Measurements from ENCODE around the gene CYSRT1.

The CYSRT1 gene

DNA sequence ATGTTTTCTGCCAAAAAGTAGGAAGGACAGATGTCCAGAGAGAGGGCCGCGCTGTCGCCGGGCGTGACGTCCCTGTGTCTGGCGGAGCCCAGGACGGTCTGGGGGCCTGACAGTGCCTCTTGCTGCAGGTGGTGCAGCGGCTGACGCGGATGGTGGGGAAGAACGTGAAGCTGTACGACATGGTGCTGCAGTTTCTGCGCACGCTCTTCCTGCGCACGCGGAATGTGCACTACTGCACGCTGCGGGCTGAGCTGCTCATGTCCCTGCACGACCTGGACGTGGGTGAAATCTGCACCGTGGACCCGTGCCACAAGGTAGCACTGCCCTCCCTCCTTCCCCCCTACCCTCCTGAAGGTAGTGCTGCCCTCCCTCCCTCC lies 37.9 kb downstream of the CYSRT1 start:
- Histone ChIP-seq H3K36me3 (ENCODE audit: control insufficient read depth in 2 of 2, insufficient read depth in 1 of 2, low read length in 2 of 2) (peaks cover 6 to 45% of the 10 kb centered on the region in 2 experiments; a peak in 2 of 3 replicates), H3K4me1 (ENCODE audit: control insufficient read depth, insufficient read depth, low read length) (no peaks in the 10 kb centered on the region), H3K4me3 (ENCODE audit: low read depth, low read length) (no peak overlapping the region), H3K9me3 (ENCODE audit: control insufficient read depth, insufficient read depth, low read depth, low read length) (no peaks in the 10 kb centered on the region), H3K27ac (ENCODE audit: extremely low read depth, low read depth, low read length) (no peak overlapping the region)
- ChIA-PET CTCF (interaction anchor here (0.7 to 6.1 kb wide), 4 partner anchors 10 to 388 kb away, joined by 3 to 37 read pairs (median 4); no protein-coding TSS in a partner anchor), POLR2A (interaction anchor here (1.0 to 10.1 kb wide), 3 partner anchors 21 to 40 kb away, joined by 3 to 103 read pairs (median 10); partner anchors contain the start of gene TUBB4B)
- TF ChIP-seq ZNF174 (tag by site-specific recombination; IDR thresholded peaks at IDR 0.05) (no peak), KLF1 (tag by site-specific recombination; IDR thresholded peaks at IDR 0.05) (no peak), SALL2 (tag by site-specific recombination; IDR thresholded peaks at IDR 0.05; ENCODE audit: borderline replicate concordance) (no peak), ZNF423 (tag by site-specific recombination; IDR thresholded peaks at IDR 0.05) (no peak), CTCF (tag by site-specific recombination; IDR thresholded peaks at IDR 0.05) (no peak), YY2 (tag by site-specific recombination; IDR thresholded peaks at IDR 0.05) (no peak), SP3 (tag by site-specific recombination; IDR thresholded peaks at IDR 0.05) (no peak)
- TF ChIP-seq, protein P1, sequence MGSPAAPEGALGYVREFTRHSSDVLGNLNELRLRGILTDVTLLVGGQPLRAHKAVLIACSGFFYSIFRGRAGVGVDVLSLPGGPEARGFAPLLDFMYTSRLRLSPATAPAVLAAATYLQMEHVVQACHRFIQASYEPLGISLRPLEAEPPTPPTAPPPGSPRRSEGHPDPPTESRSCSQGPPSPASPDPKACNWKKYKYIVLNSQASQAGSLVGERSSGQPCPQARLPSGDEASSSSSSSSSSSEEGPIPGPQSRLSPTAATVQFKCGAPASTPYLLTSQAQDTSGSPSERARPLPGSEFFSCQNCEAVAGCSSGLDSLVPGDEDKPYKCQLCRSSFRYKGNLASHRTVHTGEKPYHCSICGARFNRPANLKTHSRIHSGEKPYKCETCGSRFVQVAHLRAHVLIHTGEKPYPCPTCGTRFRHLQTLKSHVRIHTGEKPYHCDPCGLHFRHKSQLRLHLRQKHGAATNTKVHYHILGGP (tag by site-specific recombination; IDR thresholded peaks at IDR 0.05) = no peak
- TF ChIP-seq, protein P2, sequence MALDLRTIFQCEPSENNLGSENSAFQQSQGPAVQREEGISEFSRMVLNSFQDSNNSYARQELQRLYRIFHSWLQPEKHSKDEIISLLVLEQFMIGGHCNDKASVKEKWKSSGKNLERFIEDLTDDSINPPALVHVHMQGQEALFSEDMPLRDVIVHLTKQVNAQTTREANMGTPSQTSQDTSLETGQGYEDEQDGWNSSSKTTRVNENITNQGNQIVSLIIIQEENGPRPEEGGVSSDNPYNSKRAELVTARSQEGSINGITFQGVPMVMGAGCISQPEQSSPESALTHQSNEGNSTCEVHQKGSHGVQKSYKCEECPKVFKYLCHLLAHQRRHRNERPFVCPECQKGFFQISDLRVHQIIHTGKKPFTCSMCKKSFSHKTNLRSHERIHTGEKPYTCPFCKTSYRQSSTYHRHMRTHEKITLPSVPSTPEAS (tag by site-specific recombination; IDR thresholded peaks at IDR 0.05) = no peak

DNA sequence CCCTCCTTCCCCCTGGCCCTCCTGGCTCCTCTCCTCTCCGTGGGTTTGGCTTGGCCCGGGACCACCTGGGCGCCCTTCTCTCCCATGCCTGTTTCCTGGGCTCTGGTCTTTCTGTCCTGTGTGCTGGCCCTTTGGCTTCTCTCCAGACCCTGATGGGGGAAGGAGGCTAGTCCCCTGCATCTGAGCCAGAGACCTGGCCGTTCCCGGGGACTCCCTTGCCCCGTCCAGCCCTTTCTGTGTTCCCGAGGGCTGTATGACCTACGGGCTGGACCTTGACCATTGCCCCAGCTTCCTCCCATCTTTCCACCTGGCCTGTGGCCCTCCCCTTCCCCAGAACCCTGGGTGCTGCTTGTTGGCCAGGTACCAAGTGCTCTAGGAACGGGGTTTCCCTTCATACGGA lies 38.5 kb downstream of the CYSRT1 start:
- H3K9me3 ChIP-seq (ENCODE audit: control insufficient read depth, insufficient read depth, low read depth, low read length) = no peaks in the 10 kb centered on the region
- no peak for TF ChIP-seq ZNF132 (tag by site-specific recombination; IDR thresholded peaks at IDR 0.05; ENCODE audit: borderline replicate concordance)
- TF ChIP-seq PRDM6 (tag by site-specific recombination; IDR thresholded peaks at IDR 0.05) = no peak
- no peak for TF ChIP-seq ZNF423 (tag by site-specific recombination; IDR thresholded peaks at IDR 0.05)
- no peak for TF ChIP-seq PRDM10 (tag by site-specific recombination; IDR thresholded peaks at IDR 0.05)
- no peak overlapping the region for H3K27ac ChIP-seq (ENCODE audit: extremely low read depth, low read depth, low read length)
- no peaks in the 10 kb centered on the region for H3K4me1 ChIP-seq (ENCODE audit: control insufficient read depth, insufficient read depth, low read length)
- CTCF ChIA-PET = interaction anchor here (0.6 to 6.1 kb wide), 4 partner anchors 9 to 27 kb away, joined by 3 to 37 read pairs (median 4); no protein-coding TSS in a partner anchor
- peaks cover 6 to 48% of the 10 kb centered on the region in 2 experiments; a peak in 2 of 3 replicates for H3K36me3 ChIP-seq (ENCODE audit: control insufficient read depth in 2 of 2, insufficient read depth in 1 of 2, low read length in 2 of 2)
- POLR2A ChIA-PET = interaction anchor here (1.0 to 10.1 kb wide), 2 partner anchors 22 to 40 kb away, joined by 3 to 103 read pairs; partner anchors contain the start of gene TUBB4B
- H3K4me3 ChIP-seq (ENCODE audit: low read depth, low read length) = no peak overlapping the region
